Measurements from ENCODE around the gene P2RX4.

The P2RX4 gene

DNA sequence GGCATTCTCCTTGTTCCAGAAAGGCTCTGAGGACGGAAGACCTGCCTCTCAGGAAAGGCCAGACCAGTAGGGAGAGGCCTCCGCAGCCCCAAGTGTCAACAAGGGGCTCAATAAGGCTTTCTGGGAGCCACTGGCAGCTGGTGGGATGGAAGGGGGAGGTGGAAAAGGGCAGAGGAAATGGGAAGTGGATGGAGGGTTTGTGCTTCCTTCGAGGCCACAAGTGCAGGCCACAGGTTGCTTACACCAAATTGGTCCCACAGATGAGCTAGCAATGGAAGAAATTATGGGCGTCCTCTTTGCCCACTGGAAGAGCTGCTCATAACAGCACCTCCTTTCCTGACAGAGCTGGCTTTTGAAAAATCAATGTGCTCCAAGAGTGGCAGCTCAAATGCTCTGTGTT, 28.2 kb downstream of the P2RX4 start:
- TF ChIP-seq, protein P1, sequence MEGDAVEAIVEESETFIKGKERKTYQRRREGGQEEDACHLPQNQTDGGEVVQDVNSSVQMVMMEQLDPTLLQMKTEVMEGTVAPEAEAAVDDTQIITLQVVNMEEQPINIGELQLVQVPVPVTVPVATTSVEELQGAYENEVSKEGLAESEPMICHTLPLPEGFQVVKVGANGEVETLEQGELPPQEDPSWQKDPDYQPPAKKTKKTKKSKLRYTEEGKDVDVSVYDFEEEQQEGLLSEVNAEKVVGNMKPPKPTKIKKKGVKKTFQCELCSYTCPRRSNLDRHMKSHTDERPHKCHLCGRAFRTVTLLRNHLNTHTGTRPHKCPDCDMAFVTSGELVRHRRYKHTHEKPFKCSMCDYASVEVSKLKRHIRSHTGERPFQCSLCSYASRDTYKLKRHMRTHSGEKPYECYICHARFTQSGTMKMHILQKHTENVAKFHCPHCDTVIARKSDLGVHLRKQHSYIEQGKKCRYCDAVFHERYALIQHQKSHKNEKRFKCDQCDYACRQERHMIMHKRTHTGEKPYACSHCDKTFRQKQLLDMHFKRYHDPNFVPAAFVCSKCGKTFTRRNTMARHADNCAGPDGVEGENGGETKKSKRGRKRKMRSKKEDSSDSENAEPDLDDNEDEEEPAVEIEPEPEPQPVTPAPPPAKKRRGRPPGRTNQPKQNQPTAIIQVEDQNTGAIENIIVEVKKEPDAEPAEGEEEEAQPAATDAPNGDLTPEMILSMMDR (conservative IDR thresholded peaks at IDR 0.05; ENCODE audit: low read length), result no peak
- H3K4me3 ChIP-seq (ENCODE audit: low read length), result no peak overlapping the region
- no peak for DNase-seq (ENCODE audit: low read depth)

DNA sequence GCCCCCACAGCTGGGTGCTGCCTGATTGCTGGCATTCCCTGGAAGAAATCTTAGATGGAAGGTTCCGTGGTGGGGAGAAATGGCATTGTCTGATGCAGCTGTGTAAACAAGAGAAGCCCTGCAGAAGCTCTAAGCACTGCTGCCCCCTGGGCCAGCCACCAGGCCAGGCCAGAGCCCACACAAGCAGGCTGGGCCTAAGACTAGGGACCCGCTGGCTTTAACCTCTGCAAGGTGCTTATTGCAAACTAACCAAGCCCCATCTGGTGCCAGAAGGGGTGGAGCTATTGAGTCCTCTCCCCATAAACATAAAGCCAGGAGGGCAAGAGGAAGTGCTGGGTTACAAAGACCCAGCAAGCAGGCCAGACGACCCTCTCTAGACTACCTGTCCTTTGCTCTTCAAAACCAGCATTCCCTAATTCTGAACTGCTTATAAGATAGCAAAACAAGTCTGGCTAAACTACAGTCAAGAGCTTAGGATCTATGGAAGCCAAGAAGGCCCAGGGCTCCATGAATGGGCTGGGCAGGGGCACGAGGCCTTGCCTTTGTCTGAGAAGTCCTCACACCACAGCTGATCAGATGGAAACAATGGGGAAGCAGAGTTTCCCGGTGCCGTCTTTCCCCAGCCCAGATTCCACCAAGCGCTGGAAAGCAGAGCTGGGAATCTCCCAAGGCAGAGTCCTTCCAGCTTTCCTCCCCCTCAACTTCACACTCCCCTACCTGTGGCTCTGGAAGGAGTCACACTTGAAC, 28.8 kb downstream of the P2RX4 start:
- H3K4me3 ChIP-seq (ENCODE audit: low read length), result no peak overlapping the region
- DNase-seq (ENCODE audit: low read depth), result no peak
- TF ChIP-seq, protein P1 (conservative IDR thresholded peaks at IDR 0.05; ENCODE audit: low read length), result no peak

DNA sequence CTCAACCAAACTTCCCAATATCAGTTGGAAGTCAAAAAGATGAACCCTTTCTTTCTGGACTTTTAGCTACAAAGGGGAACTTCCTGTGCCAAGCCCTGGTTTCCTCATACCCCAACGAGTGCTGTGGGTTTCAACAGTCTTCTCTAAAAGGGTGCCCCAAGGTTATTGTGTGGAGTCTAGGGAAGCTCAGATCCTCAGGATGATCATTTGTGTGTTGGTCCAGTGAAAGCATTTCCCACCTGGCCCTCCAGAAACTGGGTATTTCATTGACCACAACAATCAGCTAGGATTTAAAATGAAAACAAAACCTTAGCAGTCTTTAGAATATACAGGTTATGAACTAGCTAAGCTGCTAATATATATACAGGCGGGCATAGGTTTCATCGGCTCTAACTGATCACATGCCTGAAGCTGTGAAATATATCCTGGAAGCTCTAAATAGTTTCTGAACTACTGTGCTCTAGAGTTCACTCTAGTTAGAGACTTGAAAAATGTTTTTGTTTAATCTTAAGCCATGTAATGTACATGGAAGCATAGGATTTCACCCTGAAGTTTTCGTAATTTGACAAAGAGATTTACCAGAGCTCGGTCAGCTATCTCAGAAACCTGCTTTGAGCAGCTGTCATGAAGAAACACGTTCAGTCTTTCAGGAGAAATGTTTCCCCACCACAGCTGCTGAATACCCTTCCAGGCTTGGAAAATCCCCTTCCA, 29.6 kb downstream of the P2RX4 start:
- TF ChIP-seq, protein P1 (conservative IDR thresholded peaks at IDR 0.05; ENCODE audit: low read length), result no peak
- DNase-seq (ENCODE audit: low read depth), result no peak
- no peak overlapping the region for H3K4me3 ChIP-seq (ENCODE audit: low read length)

DNA sequence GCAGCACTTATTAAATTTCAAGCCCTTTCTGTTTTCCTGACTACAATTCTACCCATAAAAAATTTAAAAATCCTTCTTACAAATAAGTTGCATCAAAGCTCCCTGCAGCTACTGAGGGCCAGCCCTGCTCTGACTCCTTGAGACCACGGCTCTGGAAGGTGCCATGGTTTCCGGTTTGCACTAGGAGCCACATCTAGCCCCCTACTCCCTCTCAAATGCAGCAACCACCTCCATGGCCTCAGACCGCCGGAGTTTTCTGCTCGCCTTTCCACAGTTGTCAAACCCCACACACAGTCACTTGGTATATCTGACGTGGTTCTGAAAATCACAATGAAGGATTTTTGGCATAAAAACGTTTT, 30.1 kb downstream of the P2RX4 start:
- DNase-seq (ENCODE audit: low read depth), result no peak
- TF ChIP-seq, protein P1 (conservative IDR thresholded peaks at IDR 0.05; ENCODE audit: low read length), result no peak
- no peak overlapping the region for H3K4me3 ChIP-seq (ENCODE audit: low read length)

DNA sequence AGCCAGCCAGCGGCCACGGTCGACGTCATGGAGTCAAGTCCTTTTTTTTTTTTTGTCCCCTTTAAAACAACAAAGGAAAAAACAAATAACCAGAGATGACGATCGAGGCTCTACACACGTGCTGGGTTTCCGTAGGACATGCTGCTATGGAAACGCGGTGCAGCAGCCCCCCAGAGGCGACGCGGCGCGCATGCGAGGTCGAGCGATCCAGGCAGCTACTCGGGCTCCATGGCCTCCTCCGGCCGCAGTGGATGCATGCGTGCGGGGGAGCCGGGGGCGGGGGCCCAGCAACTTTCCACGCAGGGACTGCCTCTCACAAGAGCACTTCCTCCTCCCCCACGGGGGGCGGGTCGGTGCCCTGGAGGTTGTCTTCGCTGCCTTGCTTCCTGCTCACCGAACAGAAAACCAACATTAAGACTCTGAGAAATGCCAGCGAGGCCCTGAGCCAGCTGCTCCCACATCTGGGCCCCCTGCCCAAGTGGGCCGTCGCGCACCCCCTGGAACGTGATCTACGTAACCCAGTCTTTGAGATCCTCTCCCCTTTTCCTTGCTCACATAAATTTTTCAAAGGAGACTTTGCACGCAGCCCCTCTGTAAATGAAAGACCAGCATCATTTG, 30.7 kb downstream of the P2RX4 start:
- TF ChIP-seq, protein P1 (conservative IDR thresholded peaks at IDR 0.05; ENCODE audit: low read length), result no peak
- H3K4me3 ChIP-seq (ENCODE audit: low read length), result 0 out of 2 replicates have a peak overlapping the region, but pooled peaks have one; percentile 7
- peak; percentile 45 for DNase-seq (ENCODE audit: low read depth)

DNA sequence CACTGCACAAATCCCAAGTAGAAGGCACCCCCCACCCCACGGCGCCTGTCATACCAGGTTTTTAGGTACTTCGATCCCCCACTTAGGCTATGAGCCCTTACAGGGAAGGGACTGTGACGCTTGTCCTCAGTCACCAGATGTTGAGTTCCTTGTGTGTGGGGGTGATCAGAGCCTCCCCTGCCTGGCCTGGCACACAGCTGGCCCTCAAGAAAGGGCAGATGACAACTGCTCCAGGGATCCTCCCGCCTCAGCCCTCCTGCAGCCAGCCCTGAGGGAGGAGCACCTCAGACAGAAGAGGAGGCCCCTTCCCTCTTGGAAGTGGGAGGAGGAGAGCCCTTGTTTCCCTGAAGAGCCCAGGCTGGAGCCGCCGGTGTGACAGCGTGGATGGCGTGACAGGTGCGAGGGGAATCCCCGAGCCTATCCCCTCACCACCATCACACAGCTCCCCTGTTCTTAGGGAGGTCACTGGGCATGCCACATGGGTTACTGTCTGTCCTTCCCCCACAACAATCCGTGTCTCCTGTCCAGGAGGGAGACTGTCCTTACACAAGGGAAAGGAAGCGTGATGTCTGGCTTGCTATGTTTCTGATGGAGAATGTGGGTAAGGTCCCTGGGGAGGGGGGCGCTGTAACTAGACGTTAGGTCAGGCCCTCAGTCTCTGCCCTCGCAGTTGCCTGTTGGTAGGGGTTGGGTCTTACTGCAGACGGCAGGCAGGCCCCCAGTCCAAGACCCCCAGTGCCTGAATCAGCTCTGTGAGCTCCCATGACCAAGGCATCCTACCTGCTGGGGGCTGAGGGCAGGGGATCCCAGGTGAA, 31.4 kb downstream of the P2RX4 start:
- H3K4me3 ChIP-seq (ENCODE audit: low read length), result no peak overlapping the region
- DNase-seq (ENCODE audit: low read depth), result peak; percentile 7
- TF ChIP-seq, protein P1 (conservative IDR thresholded peaks at IDR 0.05; ENCODE audit: low read length), result no peak

Measured in AG10803 (cell line).